K562 (cell line): Measurements from ENCODE around the gene RIOK3. TPM values are rescaled to one million over a fixed set of nuclear protein-coding genes. Genes with fewer than 3 reads are reported as not detected.

ENCODE experiments used
- CBX3 ChIP-seq, 2 experiments: IDR thresholded peaks; 1 replicate in 1 of 2; 2 replicates in 1 of 2; pipeline ENCODE4 v1.6.1; 2012; ENCODE audit warnings: inconsistent platforms in 2 of 2, low read length in 2 of 2, borderline replicate concordance in 1 of 2, control low read depth in 1 of 2
- CREB3 ChIP-seq: fragments of 450-650 bp; conservative IDR thresholded peaks from 2 replicates; pipeline ENCODE4 v1.6.1; 2016; ENCODE audit warnings: missing genetic modification characterization, low read depth, mild to moderate bottlenecking, missing compliant biosample characterization, moderate library complexity
- EHMT2 ChIP-seq: fragments of 450-650 bp; IDR thresholded peaks from 2 replicates; pipeline ENCODE4 v1.6.1; 2018; ENCODE audit warnings: antibody characterized with exemption
- HINFP ChIP-seq: fragments of 450-650 bp; conservative IDR thresholded peaks from 2 replicates; pipeline ENCODE4 v1.6.1; 2016; ENCODE audit warnings: missing genetic modification characterization, low read depth, mild to moderate bottlenecking, control low read depth, missing compliant biosample characterization
- HMBOX1 ChIP-seq: sonication (generic); IDR thresholded peaks from 2 replicates; pipeline ENCODE4 v1.6.1; 2016
- HNRNPH1 ChIP-seq: fragments of 200-400 bp; formaldehyde crosslinking; optimal IDR thresholded peaks from 2 replicates; pipeline ENCODE3; 2017; ENCODE audit warnings: low read depth, mild to moderate bottlenecking, low read length, moderate library complexity
- NFXL1 ChIP-seq: fragments of 450-650 bp; formaldehyde crosslinking; IDR thresholded peaks from 2 replicates; pipeline ENCODE4 v1.4.0; 2021; ENCODE audit warnings: mild to moderate bottlenecking
- NR2F6 ChIP-seq: fragments of 450-650 bp; formaldehyde crosslinking; IDR thresholded peaks from 2 replicates; pipeline ENCODE4 v1.4.0; 2020; ENCODE audit warnings: mild to moderate bottlenecking
- PBX2 ChIP-seq, 2 experiments: IDR thresholded peaks in 1 of 2; conservative IDR thresholded peaks in 1 of 2; 2 replicates each; pipeline ENCODE4 v1.6.1; 2016; ENCODE audit warnings: low read depth in 2 of 2, mild to moderate bottlenecking in 1 of 2, missing compliant biosample characterization in 1 of 2, missing genetic modification characterization in 1 of 2, moderate library complexity in 1 of 2
- REST ChIP-seq, 2 experiments: fragments of 450-650 bp; formaldehyde crosslinking in 1 of 2; IDR thresholded peaks; 2 replicates each; pipeline versions ENCODE4 v1.4.0 to v1.6.1; 2014 to 2020; ENCODE audit warnings: mild to moderate bottlenecking in 2 of 2, borderline replicate concordance in 1 of 2, low read depth in 1 of 2
- ZNF696 ChIP-seq: fragments of 250-450 bp; sonication (Bioruptor Pico); conservative IDR thresholded peaks from 2 replicates; pipeline ENCODE4 v1.4.0; 2020; ENCODE audit warnings: mild to moderate bottlenecking, moderate library complexity
- polyA plus RNA-seq, 8 experiments: library from polyadenylated mRNA; depleted of rRNA in 4 of 8; stranded (reverse) in 5 of 8; unstranded in 3 of 8; fragments of >200 nt; fragmentation: Nextera tagmentation in 2 of 8; fragmentation: Illumina TruSeq in 1 of 8; extraction: Ambion mirVana in 2 of 8; extraction: Trizol in 1 of 8; gene quantifications; 2 replicates each; pipeline versions ENCODE4 v1.2.1 to v1.2.3, GENCODE V29; 2011 to 2014; ENCODE audit warnings: inconsistent platforms in 1 of 8, missing spikeins in 1 of 8
- total RNA-seq, 7 experiments: library from RNA; depleted of rRNA in 6 of 7; stranded (reverse); fragments of >200 nt in 6 of 7; fragmentation: Illumina TruSeq in 2 of 7; extraction: Trizol in 2 of 7; gene quantifications; 2 replicates each; pipeline versions ENCODE4 v1.2.1 to v1.2.3, GENCODE V29; 2011 to 2021; ENCODE audit warnings: low replicate concordance in 1 of 7

Gene RIOK3
- total and polyA plus RNA-seq, 9 of the 15 experiments (the other 6 are each of a cell fraction or from before 2014, with no cell fraction given), result 21.4 to 89.5 (median 62.9) TPM

GRCh38 chr18:23422751-23423418, 30.2 kb upstream of the RIOK3 start (continued):
- TF ChIP-seq REST (IDR thresholded peaks at IDR 0.05; ENCODE audit: borderline replicate concordance), result peak; percentile 21; the same call in 1 of the 2 replicates
- no peak for TF ChIP-seq REST (CRISPR knock-in tag; IDR thresholded peaks at IDR 0.05; ENCODE audit: low read depth)
- TF ChIP-seq PBX2 (CRISPR knock-in tag; IDR thresholded peaks at IDR 0.05; ENCODE audit: low read depth), result peak; percentile 82
- peak; percentile 100 for TF ChIP-seq PBX2 (tag; conservative IDR thresholded peaks at IDR 0.05; ENCODE audit: low read depth)
- TF ChIP-seq EHMT2, result peak; percentile 70
- no peak for TF ChIP-seq NR2F6 (CRISPR knock-in tag)
- peak; percentile 91 for TF ChIP-seq HMBOX1
- peak in 1 of 2 experiments; percentile 83; a peak in 2 of 3 replicates for TF ChIP-seq CBX3 (IDR thresholded peaks at IDR 0.05; ENCODE audit: borderline replicate concordance in 1 of 2, low read length in 2 of 2)
- no peak for TF ChIP-seq NFXL1 (CRISPR knock-in tag)
- no peak for TF ChIP-seq ZNF696 (CRISPR knock-in tag)
- no peak for TF ChIP-seq HINFP (tag)
- TF ChIP-seq CREB3 (tag), result no peak
- no peak for TF ChIP-seq HNRNPH1
